ENCODE data around the gene RORB.

- TF ChIP-seq EP300 (conservative IDR thresholded peaks at IDR 0.05; ENCODE audit: poor library complexity, severe bottlenecking) (no peak), CTCF (IDR thresholded peaks at IDR 0.05; ENCODE audit: poor library complexity, severe bottlenecking) (no peak), TAF1 (IDR thresholded peaks at IDR 0.05; ENCODE audit: low read depth) (no peak), POLR2AphosphoS5 (IDR thresholded peaks at IDR 0.05) (no peak)
Observed at GRCh38 chr9:74573640-74574191, 76.6 kb downstream of the RORB start.

Data from neural cell (in vitro differentiated cells).